MG63 (cell line): ENCODE results near the gene MERTK. TPM values are rescaled to one million over a fixed set of nuclear protein-coding genes. Genes with fewer than 3 reads are reported as not detected.

Source experiments
- DNase-seq: peaks from one replicate; pipeline ENCODE4 v3.0.0-alpha.2; 2020
- H3K27me3 ChIP-seq: fragments of 250-450 bp; sonication (Bioruptor Pico); 2 replicates; pipeline ENCODE4 v1.5.1; 2020; ENCODE audit warnings: mild to moderate bottlenecking, moderate library complexity
- H3K36me3 ChIP-seq: fragments of 250-450 bp; sonication (Bioruptor Pico); 2 replicates; pipeline ENCODE4 v1.5.1; 2020; ENCODE audit warnings: mild to moderate bottlenecking, moderate library complexity
- H3K4me3 ChIP-seq: fragments of 250-450 bp; sonication (Bioruptor Pico); 2 replicates; pipeline ENCODE4 v1.5.1; 2020; ENCODE audit warnings: mild to moderate bottlenecking, moderate library complexity
- H3K9me3 ChIP-seq: fragments of 250-450 bp; sonication (Bioruptor Pico); 2 replicates; pipeline ENCODE4 v1.5.1; 2020; ENCODE audit warnings: mild to moderate bottlenecking, moderate library complexity
- total RNA-seq: library from RNA; depleted of rRNA; stranded (reverse); fragments of >200 nt; shearing (Covaris generic); gene quantifications from 2 replicates; pipeline ENCODE4 v1.2.3, GENCODE V29; 2014; ENCODE audit warnings: low replicate concordance

The MERTK gene
- total RNA-seq, 1 experiment from 2014 or later: 0.23 TPM

DNA sequence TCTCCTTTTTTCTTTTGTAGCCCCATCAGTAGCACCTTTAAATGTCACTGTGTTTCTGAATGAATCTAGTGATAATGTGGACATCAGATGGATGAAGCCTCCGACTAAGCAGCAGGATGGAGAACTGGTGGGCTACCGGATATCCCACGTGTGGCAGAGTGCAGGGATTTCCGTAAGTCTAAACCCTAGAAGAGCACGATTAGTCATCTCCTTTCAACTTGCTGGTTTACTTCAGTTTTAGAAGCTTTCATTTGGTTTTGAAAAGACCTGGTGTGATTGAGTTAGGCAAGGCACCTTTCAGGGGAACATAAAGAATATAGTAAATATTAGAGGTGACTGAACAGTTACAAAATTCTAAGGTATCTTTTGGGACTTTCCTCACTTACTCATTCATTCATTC lies 84.4 kb downstream of the MERTK start:
- DNase-seq: no peak
- Histone ChIP-seq H3K9me3 (no peaks in the 10 kb centered on the region), H3K27me3 (no peaks in the 10 kb centered on the region), H3K4me3 (no peak overlapping the region), H3K36me3 (no peaks in the 10 kb centered on the region)

DNA sequence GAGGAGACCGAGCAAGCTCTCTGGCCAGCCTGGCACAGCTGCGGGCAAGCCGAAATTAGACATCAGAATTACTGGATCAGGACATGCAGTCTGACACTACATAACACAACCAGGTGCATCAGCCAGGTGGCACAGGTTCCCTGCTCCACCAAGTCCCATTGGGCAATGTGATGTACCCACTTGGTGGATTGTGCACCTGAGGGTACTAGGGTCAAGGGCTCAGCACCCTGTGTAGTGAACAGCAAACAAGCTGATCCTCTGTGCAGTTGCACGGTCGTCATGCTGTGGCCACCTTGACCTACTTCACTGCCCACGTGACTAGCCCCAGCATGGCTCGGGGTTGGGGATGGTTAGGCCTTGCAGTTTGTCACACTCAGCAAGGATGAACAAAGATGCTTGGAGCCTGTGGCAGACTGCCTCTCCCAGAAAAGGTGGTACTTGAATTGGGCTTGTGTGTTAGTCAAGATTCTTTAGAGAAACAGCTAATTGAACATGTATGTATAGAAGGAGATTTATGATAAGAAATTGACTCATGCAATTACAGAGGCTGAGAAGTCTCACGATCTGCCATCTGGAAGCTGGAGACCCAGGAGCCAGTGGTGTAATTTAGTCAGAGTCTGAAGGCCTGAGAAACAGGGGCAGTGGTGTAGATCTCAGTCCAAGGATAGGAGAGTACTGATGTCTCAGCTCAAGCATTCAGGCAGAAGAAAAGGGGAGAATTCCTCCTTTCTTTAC lies 85.2 kb downstream of the MERTK start:
- no peak for DNase-seq
- Histone ChIP-seq H3K27me3 (no peaks in the 10 kb centered on the region), H3K36me3 (no peaks in the 10 kb centered on the region), H3K9me3 (no peaks in the 10 kb centered on the region), H3K4me3 (no peak overlapping the region)

DNA sequence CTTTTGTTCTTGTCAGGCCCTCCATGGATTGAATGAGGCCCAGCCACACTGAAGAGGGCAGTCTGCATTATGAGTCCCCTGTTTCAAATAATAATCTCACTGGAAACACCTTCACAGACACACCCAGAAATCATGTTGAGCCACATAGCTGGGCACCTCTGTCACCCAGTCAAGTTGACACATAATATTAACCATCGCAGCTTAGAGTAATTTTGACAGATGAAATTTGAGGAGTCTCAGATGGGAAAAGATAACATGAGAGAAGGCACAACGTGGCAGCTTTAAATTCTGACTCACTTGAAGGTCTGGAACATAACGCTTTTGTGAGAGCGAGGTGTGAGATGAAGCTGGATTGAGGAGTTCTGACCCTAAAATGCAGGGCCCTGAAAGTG lies 85.8 kb downstream of the MERTK start:
- DNase-seq: no peak
- no peaks in the 10 kb centered on the region for H3K27me3 ChIP-seq

DNA sequence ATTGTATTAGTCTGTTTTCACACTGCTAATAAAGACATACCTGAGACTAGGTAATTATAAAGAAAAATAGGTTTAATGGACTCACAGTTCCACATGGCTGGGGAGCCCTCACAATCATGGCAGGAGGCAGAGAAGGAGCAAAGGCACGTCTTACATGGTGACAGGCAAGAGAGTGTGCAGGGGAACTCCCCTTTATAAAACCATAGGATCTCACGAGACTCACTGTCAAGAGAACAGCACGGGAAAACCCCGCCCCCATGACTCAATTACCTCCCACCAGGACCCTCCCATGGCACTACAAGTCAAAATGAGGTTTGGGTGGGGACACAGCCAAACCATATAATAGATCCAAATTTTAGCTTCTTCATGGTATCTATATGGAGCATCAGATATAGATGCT lies 87.1 kb downstream of the MERTK start:
- no peak overlapping the region for H3K4me3 ChIP-seq
- no peak for DNase-seq
- H3K27me3 ChIP-seq: no peaks in the 10 kb centered on the region
- H3K36me3 ChIP-seq: no peaks in the 10 kb centered on the region
- H3K9me3 ChIP-seq: no peaks in the 10 kb centered on the region

More for the DNA sequence above, 85.8 kb downstream of the MERTK start:
- Histone ChIP-seq H3K36me3 (no peaks in the 10 kb centered on the region), H3K4me3 (no peak overlapping the region), H3K9me3 (no peaks in the 10 kb centered on the region)

DNA sequence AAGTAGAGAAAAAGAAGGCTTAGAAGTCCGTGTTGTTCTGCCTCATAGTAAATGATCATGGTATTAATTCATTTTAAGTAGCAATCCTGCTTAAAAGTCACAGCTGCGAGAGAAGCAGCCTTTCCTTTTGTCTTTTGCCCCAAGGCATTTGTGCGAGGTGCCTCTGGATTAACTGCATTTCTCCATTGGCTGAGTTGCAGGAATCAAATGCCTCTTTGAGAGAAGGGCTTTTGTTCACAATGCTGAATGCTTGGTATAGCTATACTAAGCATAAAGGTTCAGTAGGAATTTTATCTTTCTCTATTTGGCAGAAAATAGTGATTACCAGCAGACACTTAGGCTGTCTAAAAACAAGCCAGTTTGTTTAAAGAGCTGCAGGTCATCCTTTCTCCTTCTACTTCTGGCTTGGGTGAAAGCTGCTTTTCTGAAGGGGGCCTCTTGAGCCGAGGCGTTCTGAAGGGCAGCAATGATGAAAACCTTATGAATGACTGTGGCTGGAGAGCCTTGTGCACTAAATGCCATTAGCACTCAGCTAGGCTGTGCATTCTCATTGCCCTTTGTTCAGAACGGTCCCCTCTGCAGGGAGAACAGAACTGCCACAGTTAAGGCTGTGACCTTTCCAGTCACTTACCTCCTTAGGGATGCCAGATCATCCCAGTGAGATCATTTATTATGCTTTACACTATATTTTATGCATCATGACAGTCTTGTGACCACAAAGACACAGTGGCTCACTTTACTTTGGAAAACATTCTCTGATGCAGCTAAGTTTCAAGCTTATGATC lies 87.9 kb downstream of the MERTK start:
- H3K36me3 ChIP-seq: no peaks in the 10 kb centered on the region
- no peak for DNase-seq
- no peak overlapping the region for H3K4me3 ChIP-seq
- no peaks in the 10 kb centered on the region for H3K27me3 ChIP-seq
- H3K9me3 ChIP-seq: no peaks in the 10 kb centered on the region

DNA sequence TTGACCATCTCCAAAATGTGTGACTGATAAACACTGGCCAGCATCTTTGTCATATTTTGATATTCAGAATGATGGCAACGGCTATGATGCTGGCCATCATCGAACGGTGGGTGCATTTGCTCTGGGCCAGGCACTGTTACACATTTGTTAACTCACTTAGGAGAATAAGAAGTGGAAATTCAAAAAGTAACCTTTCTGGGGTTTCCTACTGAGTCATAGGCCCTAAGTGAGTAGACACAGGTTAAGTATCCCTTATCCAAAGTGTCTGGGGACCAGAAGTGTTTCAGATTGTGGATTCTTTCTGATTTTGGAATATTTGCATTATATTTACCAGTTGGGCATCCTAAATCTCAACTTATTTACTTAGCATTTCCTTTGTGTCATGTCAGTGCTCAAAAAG lies 92.0 kb downstream of the MERTK start:
- DNase-seq: no peak
- Histone ChIP-seq H3K4me3 (no peak overlapping the region), H3K27me3 (no peaks in the 10 kb centered on the region), H3K9me3 (no peaks in the 10 kb centered on the region), H3K36me3 (no peaks in the 10 kb centered on the region)

DNA sequence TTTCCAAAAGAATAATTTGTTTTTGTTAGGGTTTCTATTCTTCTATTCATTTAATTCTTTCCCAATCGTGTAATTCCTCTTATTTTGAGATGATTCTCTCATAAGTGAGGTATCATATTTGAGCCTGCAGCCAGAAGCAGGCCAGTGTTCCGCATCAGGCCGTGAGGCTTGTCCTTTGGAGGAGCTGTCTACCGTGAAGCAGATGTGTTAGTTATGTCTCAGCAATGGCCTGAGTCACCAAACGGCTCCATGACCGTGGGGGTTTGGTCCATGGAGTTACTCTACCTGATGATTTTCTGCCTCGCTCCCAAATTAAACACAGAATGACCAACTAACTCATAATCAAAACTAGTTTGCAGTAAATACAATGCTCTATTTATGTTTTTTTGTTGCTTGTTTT lies 92.4 kb downstream of the MERTK start:
- Histone ChIP-seq H3K27me3 (no peaks in the 10 kb centered on the region), H3K9me3 (no peaks in the 10 kb centered on the region), H3K36me3 (no peaks in the 10 kb centered on the region), H3K4me3 (no peak overlapping the region)
- no peak for DNase-seq

DNA sequence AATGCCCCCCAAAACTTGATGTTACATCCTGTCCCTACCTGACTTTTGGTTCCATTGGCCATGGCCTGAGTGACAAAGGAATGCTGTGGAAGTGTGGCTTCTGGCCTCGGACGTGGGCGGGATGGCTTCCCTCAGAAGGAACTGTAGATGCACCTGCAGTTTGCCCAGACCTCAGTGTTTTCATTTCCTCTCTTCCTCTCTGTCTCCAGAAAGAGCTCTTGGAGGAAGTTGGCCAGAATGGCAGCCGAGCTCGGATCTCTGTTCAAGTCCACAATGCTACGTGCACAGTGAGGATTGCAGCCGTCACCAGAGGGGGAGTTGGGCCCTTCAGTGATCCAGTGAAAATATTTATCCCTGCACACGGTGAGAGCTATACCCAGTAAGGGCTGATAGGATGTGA lies 95.6 kb downstream of the MERTK start:
- Histone ChIP-seq H3K36me3 (no peaks in the 10 kb centered on the region), H3K4me3 (no peak overlapping the region), H3K27me3 (no peaks in the 10 kb centered on the region), H3K9me3 (no peaks in the 10 kb centered on the region)
- DNase-seq: no peak

DNA sequence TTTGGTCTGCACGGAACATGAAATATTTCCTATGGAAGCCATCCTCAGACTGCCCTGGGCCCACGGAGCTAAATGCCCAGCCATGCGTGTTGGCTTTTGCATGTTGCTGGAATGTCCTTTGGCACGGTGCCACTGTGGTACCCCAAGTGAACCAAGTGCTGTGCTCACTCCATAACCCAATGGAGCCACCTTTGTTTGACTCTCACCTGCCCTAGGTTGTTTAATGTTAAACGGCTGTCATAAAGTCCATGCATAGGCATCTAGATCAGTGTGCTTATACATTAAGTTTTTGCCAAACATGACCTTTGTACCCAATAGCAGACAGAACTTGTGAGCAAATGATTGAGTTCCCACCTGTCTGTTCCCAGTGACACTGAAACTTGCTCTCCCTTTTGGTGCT lies 96.7 kb downstream of the MERTK start:
- no peak for DNase-seq
- H3K27me3 ChIP-seq: no peaks in the 10 kb centered on the region
- no peaks in the 10 kb centered on the region for H3K36me3 ChIP-seq
- no peak overlapping the region for H3K4me3 ChIP-seq
- peaks cover 1% of the 10 kb centered on the region for H3K9me3 ChIP-seq

DNA sequence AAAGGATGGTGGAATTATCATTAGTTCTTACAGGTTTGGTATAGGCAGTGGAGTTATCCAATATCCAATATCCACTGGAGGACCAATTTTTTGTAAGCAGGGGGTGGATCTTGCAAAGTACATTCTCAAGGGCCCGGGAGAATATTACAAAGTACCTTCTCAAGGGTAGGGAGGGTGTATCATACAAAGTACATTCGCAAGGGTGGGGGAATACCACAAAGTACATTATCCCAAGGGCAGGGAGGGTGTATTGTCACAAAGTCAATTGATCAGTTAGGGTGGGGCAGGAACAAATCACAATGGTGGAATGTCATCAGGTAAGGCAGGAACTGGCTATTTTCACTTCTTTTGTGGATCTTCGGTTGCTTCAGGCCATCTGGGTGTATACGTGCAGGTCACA lies 101.4 kb downstream of the MERTK start:
- peaks cover 6% of the 10 kb centered on the region for H3K9me3 ChIP-seq
- no peaks in the 10 kb centered on the region for H3K36me3 ChIP-seq
- no peak overlapping the region for H3K4me3 ChIP-seq
- no peak for DNase-seq
- H3K27me3 ChIP-seq: no peaks in the 10 kb centered on the region

DNA sequence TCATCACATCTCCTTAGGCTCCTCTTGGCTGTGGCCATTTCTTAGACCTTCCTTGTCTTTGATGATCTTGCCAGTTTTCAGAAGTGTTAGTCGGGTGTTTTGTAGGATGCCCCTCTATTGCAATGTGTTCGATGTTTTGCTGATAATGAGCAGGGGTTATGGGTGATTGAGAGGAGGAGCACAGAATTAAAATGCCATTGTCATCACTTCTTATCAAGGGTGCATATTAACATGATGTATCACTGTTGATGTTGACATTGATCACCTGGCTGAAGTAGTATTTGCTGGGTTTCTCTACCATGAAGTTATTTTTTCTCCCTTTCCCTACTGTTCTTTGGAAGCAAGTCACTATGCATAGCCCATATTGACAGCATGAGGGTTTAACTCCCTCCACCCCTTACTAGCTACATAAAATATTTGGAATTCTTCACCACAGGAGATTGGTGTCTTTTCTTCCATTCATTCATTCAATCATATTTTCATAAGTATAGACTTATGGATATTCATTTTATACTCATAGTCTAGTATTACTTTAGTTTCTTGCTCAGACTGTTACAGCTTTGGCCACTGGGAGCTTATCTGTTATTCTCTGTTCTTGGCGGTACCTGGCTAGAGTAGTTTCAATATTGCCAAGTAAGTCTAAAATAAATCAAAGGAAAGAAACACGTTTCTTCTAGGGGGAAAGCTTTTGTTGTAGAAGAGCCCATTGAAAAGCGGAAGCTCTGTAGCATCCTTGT lies 102.2 kb downstream of the MERTK start:
- Histone ChIP-seq H3K36me3 (no peaks in the 10 kb centered on the region), H3K9me3 (peaks cover 6% of the 10 kb centered on the region), H3K4me3 (no peak overlapping the region), H3K27me3 (no peaks in the 10 kb centered on the region)
- DNase-seq: no peak

DNA sequence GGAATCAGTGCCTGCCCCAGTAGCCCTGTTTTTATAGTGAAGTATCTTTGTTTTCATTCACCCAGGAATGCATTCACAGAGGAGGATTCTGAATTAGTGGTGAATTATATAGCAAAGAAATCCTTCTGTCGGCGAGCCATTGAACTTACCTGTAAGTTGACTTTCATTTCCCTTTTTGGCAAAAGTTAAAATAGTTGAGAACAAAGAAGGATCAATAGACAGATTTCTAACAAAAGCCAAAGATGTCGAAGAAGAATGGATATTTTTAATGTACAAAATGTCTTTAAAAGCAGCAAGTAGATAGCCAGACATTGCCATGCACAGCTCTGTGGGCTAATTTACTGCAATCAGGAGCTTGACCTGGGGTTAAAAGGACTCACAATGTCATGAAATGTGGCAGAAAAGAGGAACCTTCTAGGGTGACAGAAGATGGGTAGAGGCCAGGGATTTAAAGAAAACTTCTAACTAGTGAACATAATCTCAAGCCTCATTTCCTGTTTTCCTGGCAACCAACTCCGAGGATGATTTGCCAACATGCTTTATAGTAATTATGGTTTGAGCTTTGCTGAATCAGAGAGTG lies 102.8 kb downstream of the MERTK start:
- H3K4me3 ChIP-seq: no peak overlapping the region
- H3K36me3 ChIP-seq: no peaks in the 10 kb centered on the region
- H3K27me3 ChIP-seq: no peaks in the 10 kb centered on the region
- peak; percentile 48 for DNase-seq
- H3K9me3 ChIP-seq: peaks cover 6% of the 10 kb centered on the region

DNA sequence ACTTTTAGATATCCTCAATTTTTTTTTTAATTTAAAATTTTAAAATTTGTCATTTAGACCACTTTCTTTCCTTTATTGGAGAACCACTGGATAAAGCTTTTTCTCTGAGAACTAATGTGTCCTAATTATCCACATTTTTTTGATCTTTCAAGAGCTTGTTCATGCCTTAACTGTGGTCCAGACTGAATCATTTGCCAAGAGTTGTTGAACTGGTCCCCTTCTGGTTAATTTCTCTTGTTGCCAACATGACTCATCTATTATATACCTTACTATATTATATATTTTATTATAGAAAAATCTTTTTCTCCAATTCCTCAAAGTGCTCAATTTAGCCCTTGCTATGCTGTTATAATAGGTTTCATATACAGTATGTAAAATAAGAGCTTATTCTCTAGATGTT lies 103.5 kb downstream of the MERTK start:
- Histone ChIP-seq H3K9me3 (peaks cover 6% of the 10 kb centered on the region), H3K36me3 (no peaks in the 10 kb centered on the region), H3K27me3 (no peaks in the 10 kb centered on the region), H3K4me3 (no peak overlapping the region)
- no peak for DNase-seq

DNA sequence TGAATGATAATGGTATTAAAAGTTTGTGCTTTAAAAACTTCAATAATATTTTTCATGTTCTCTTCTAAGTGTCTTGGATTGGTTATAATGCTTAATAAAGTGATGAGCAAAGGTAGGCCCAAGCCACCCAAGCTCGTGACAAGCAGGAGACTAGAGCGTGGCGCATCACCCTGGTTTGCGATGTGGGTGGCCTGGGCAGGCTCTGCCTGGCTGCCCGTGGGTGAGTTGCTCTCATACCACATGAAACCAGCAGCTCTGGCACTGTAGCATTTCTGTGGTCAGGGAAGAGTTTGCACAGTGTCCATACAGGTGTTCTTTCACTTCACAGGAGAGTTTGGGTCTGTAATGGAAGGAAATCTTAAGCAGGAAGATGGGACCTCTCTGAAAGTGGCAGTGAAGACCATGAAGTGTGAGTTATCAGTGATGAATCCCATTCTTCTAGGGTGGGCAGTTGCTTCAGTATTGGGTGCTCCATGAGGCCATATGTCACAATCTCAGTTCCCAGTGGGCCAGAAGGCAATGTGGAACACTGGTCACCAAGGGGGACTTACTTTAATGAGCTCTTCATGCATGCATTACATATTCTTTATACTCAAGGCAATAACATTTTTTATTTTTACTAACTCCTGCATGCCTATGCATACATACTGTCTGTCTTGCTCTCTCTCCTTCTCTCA lies 105.3 kb downstream of the MERTK start:
- DNase-seq: no peak
- no peak overlapping the region for H3K4me3 ChIP-seq
- H3K36me3 ChIP-seq: no peaks in the 10 kb centered on the region

DNA sequence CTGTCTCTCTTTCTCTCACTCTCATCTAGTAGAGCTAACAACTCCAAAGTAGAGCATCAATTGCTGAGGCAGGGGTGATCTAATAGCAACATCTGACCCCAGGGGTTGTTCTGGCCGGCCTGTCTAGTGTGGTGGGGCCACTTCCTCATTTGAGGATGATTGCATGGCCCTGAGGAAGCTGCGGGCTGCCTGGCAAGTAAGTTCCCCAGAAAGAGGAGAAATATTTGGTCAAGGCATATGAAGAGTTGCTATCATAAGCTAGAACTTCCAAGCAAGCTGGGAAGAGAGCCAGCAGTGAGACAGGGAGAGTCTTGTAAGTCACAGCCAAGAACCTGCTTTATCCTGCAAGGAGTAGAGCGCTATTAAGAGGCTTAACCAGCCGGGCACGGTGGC lies 105.8 kb downstream of the MERTK start:
- Histone ChIP-seq H3K36me3 (no peaks in the 10 kb centered on the region), H3K9me3 (peaks cover 6% of the 10 kb centered on the region), H3K27me3 (no peaks in the 10 kb centered on the region; the same call in 1 of the 2 replicates), H3K4me3 (no peak overlapping the region)
- peak; percentile 37 for DNase-seq

More for the DNA sequence above, 105.3 kb downstream of the MERTK start:
- Histone ChIP-seq H3K9me3 (peaks cover 6% of the 10 kb centered on the region), H3K27me3 (no peaks in the 10 kb centered on the region)

DNA sequence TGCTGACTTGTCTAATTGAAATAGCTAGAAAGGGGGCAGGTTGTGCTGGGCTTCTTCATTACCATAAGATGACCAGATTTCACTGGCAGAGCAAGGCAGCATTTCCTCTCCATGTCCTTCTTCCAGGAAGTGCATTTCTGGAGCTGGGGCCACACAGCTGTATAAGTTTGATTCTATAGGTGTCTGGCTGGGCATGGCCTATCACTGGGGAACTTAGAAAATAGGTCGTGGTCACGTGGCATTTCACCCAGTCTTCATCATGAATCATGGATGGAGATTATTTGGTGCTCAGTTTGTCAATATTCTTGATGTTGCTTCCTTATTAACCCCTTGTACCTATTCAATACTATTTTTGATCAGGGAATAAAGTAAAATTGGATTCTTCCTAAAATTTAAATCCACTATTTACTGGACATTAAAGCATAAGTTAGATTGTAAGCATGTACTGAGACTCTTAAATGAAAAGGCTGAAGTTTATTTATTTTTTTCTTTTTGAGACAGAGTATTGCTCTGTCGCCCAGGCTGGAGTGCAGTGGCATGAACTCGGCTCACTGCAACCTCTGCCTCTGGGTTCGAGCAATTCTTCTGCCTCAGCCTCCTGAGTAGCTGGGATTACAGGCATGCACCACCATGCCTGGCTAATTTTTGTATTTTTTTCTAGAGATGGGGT lies 107.1 kb downstream of the MERTK start:
- Histone ChIP-seq H3K36me3 (no peaks in the 10 kb centered on the region), H3K9me3 (peaks cover 2% of the 10 kb centered on the region), H3K27me3 (no peaks in the 10 kb centered on the region; the same call in 1 of the 2 replicates), H3K4me3 (no peak overlapping the region)
- DNase-seq: no peak
